ENCODE results near the gene PDE4D. TPM values are rescaled to one million over a fixed set of nuclear protein-coding genes. Genes with fewer than 3 reads are reported as not detected.

Gene PDE4D
- total RNA-seq, 1 donor from 2014 or later: 27.4 TPM

DNA sequence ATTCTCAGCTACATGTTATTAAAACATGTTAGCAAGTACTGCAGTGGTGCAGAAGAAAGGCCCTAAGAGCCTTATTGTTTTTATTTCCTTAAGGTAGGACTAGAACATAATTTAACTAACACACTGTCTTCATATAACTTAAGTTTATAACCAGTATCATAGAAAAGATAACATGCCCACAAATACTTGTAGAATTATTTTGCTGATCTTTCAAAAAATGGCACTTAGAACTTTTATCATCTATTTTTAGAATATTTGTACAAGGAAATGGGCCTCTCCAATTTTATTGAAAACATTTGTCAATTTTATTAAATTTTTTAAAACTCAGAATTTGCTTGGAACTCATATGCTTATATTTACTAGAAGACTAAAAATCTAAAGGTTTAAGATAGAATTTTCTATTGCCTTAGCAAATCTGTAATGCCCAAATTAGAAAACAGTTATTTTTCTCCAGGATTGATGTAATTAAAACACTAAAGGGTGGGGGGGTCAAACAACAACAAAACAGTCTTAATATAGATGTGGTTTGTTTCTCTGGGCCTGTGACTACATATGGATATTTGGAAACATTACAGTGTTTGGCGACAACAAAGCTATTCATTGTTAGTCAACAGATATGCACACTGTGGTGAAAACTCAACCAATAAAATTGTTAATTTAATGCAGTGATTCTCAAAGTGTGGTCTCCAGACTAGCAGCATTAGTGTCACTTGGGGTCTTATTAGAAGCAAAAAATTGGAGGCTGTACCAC lies 360.4 kb downstream of the PDE4D start:
- DNase-seq (ENCODE audit: extremely low read depth, low read depth, low spot score): no peak

DNA sequence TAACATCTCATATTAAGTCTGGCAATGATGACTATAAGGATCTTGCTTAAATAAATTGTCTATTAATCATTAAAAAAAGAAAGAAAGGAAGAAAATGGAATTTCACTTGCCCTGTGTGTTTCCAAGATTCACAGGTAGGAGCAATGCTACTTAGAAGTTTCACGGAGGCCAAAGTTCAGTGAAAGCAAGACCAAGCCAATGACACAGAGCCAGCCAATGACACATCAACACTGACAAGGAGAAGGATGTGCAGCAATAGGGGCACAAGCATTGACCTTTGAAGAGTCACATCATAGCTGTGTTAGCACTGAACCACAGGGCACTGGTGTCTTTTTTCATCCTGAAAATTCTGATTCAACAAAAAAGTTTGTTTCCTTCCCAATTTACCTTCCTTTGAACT lies 364.3 kb downstream of the PDE4D start:
- DNase-seq (ENCODE audit: extremely low read depth, low read depth, low spot score): no peak

DNA sequence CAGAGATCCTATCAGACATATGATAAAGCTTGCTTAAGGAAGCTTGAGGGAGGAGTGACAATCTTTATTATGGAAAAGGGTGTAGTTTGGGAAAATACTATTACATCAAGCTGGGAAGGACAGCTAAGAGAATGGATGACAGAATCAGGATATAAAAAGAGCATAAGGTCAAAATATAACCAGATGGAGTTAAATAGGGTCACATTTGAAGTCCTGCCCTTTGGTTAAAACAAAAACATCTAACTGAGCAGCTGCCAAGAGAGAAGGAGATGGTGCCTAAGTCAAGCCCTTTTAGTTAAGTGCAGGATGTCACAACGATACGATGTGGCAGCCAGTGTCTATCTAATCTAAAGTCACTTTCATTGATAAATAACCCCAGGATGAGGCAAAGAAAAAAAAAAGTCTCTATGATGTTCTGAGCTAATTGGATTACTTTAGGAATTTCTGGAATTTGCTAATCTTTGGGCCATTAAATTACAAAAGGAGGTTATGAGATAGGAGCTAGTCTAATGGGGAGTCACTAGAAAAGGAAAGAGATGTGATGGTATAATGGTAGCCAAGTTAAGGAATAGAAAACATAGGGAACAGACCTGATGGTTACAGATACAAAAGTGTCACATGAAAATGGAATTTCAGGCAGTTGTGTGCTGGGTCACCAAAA lies 365.2 kb downstream of the PDE4D start:
- DNase-seq (ENCODE audit: extremely low read depth, low read depth, low spot score): no peak

DNA sequence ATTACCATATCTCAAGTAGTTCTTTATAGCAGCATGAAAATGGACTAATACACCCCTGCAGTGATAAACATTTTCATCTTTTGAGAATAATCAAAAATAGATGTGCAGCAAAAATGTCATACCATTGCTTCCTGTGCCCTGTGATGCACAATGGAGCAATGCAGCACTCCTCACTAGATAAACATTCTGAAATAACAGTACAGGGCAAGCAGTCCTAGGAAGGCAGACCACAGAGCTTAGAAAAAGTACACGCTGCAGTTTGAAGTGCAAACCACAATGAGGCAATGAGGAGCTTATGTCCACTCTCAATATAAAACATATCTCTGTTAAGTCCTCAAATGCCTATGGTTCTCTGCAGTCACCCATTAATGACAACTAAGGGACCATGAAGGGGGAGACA lies 367.6 kb downstream of the PDE4D start:
- no peak for DNase-seq (ENCODE audit: extremely low read depth, low read depth, low spot score)

DNA sequence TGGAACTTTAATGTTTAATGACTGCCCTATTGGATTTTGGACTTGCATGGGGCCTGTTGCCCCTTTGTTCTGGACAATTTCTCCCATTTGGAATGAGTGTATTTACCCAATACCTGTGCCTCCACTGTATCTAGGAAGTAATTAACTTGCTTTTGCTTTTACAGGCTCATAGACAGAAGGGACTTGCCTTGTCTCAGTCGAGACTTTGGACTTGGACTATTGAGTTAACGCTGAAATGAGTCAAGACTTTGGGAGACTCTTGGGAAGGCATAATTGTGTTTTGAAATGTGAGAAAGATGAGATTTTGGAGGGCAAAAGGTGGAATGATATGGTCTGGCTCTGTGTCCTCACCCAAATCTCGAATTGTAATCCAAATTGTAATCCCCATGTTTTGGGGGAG lies 368.2 kb downstream of the PDE4D start:
- no peak for DNase-seq (ENCODE audit: extremely low read depth, low read depth, low spot score)

DNA sequence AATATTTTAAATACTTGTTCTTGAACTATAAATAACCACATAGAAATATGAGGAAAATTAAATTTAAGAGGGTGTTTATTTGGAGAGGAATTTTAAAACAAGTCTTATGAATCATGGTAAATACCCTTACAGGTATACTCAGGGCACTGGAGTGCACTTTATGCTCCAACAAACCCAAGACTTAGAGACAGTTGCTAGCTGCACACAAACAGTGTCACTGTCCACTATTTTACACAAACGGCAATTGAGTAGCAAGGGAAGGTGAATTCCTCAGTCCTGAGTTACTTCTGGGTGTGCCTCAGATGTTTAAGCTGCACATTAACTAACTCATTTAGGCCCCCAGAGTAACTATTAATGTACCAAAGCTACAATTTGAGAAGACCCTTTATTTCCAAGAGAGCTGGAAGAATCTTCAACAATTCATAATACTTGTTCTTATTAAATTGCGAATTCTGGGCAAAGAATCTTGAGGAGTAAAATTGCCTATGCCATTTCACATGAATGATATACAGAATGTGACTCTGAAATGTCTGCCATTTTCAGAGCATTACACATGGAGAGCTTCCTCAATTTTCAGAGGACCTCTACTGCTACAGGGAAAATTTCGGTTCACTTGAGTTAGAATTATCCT lies 371.2 kb downstream of the PDE4D start:
- DNase-seq (ENCODE audit: extremely low read depth, low read depth, low spot score): no peak

DNA sequence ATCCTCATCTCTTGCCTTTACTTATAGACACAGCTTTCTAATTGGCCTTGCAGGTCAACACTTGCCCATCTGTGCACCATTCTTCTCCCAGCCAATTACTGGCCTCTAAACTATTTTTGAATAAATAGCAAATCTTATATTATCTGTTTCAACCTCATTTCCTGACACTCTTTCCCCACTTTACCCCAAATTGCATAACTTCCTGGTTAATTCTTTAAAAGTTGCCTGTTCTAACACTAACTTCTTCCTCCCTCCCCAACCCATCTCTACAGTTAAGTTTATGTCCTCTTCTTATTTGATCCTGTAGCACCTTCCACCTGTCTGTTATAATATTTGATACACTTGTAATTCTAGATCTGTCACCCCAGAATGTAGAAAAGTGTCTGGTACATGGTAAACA lies 372.1 kb downstream of the PDE4D start:
- DNase-seq (ENCODE audit: extremely low read depth, low read depth, low spot score): no peak

DNA sequence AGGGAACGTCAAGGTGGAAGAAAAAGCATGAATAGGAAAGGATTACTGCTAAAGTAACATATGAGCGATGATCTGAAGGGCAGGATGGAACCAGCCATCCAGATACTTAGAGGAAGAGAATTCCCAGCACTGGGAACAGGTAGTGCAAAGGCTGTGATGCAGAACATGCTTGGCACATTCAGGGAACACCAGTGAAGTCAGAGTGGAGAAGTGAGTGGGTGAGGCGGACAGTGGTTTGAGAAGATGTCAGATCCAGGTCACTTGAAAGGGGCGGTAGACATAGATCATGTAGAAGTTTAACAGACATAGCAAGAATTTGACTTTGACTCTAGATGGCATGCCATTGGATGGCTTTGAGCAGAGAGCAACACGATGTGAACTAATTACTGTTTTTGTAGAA lies 374.2 kb downstream of the PDE4D start:
- DNase-seq (ENCODE audit: extremely low read depth, low read depth, low spot score): no peak

DNA sequence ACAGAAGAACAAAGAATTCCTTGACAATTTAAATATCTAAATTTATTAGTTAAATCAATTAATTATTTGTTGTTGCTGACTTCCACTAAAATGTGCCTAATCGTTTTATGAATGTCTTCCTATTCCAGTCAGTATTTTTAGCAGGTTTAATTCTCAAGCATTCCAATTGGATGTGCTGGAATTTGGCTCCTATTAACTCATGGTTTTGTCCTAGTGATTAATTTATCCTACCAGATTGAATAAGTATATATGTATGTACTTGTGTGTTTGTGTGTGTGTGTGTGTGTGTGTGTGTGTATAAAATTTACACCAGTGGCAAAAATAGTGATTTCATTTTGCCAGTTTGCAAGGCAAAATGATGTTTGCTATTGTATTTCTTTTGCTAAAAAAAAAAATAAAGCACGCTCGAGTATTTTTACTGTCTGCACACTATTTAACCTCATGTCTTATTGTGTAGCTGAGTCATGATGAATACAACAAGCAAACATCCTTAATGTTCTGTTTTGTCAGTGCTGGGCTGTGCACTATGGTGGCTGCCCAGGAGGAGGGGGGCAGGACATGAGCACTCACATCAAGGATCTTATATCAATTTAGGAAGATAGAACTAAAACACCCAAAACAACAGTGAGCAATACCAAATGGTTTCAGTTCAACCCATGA lies 375.5 kb downstream of the PDE4D start:
- DNase-seq (ENCODE audit: extremely low read depth, low read depth, low spot score): no peak

DNA sequence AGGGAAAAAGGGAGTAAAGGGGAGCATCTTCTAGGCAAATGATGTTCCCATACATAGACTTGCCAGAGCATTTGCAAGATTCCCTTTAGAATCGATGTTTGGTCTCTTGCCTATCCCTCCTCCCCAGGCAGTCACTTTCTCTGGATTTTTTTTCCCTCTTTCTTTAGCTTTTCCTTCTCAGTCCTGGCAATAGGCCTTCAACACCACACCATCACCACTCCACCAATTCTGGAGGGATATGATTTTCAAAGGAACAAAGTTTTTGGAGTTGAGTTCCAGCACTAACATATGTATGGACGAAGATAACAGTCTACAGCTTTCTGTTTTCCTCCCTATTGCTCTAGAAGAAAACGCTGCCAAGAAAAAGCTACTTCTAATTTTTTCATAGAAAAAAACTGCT lies 377.4 kb downstream of the PDE4D start:
- no peak for DNase-seq (ENCODE audit: extremely low read depth, low read depth, low spot score)

DNA sequence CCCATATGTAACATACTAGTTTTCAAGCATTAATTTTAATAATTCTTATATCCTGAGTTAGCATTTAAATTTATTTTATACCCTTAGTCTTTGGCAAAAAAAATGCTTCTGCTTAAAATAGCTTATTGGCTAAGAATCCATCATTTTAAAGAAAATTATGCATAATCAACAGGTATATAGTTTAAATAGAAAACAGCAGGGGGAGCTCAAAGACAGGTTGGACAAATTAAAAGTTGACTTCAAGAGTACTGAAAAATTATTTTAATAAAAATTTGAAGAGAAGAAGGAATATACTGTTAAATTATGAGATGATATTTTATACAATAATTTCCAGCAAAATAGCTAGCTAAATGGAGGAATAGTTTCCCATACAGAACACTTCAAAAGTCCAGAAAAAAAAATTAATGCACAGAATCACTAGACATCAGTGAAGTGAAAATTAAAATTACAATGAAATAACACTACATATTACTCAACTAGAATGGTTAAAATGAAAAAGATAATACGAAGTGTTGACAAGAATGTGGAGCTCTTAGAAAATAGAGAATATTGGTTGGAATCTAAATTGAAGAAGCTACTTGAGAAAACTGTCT lies 387.1 kb downstream of the PDE4D start:
- no peak for DNase-seq (ENCODE audit: extremely low read depth, low read depth, low spot score)

DNA sequence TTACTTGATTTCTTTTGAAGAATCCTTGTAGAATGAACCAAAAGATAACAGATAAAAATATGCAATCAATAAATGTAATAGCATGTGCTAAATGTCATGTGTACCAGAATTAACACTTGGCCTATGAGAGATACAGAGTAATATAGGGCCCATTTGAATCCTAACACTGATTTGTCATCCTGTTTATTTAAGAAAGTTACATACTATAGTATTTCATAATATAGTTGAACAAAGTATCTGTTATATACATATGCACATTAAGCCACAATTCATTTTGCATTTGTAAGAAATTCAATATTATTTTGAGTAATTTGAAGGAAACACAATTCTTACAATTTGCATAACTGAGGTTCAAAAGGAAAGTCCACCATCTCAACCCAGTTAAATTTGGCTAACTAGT lies 389.5 kb downstream of the PDE4D start:
- DNase-seq (ENCODE audit: extremely low read depth, low read depth, low spot score): no peak

DNA sequence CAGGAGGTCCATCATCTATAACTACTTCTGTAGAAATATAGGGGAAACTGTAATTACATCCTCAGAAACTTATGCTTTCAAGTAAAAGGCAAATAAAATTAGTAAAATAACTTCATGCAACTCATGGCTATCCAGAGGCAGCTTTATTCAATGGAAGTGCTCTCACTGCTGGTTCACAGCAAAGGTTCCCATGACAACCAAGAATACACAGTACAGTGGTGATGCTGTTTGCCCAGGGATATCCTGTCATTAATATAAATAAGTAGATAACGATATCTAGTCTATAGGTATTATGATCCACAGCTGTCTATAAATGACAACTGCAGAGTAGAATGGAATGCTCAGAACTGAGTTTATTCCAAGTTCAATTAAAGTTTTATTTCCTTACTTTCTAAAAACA lies 390.3 kb downstream of the PDE4D start:
- DNase-seq (ENCODE audit: extremely low read depth, low read depth, low spot score): peak; percentile 41

DNA sequence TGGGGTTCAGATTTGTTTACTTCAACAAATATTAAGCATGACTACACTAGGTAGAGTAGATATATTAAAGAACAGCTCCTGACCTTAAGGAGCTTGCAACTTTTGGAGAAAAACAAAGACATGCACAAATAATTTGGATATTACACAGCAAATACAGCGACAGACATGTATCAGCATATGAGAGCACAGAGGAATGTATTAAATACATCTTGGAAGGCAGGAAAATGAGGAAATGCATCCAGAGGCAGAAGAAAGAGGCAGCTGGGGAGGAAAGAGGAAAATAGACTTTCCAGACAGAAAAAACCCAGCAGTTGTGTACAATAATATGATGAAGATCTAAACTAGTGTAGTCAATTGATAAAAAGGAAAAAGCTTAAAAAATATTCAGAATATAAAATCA lies 392.2 kb downstream of the PDE4D start:
- DNase-seq (ENCODE audit: extremely low read depth, low read depth, low spot score): no peak

DNA sequence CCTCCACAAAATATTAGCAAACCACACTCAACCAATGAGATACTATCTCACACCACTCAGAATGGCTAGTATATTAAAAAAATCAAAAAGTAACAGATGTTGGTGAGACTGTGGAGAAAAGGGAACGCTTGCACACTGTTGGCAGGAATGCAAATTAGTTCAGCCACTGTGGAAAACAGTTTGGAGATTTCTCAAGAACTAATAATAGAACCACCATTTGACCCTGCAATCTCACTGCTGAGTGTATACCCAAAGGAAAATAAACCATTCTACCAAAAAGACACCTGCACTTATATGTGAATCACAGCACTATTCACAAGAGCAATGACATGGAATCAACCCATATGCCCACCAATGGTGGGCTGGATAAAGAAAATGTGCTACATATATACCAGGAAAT lies 393.5 kb downstream of the PDE4D start:
- DNase-seq (ENCODE audit: extremely low read depth, low read depth, low spot score): no peak

DNA sequence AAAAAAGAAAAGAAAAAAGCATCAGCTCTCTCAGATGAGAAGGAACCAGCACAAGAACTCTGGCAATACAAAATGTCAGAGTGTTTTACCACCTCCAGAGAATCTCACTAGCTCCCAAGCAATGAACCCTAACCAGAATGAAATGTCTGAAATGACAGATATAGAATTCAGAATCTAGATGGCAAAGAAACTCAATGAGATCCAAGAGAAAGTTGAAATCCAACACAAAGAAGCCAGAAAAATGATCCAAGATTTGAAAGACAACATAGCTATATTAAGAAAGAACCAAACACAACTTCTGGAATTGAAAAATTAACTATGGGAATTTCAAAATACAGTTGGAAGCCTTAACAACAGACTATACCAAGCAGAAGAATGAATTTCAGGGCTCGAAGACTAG lies 396.3 kb downstream of the PDE4D start:
- DNase-seq (ENCODE audit: extremely low read depth, low read depth, low spot score): no peak

DNA sequence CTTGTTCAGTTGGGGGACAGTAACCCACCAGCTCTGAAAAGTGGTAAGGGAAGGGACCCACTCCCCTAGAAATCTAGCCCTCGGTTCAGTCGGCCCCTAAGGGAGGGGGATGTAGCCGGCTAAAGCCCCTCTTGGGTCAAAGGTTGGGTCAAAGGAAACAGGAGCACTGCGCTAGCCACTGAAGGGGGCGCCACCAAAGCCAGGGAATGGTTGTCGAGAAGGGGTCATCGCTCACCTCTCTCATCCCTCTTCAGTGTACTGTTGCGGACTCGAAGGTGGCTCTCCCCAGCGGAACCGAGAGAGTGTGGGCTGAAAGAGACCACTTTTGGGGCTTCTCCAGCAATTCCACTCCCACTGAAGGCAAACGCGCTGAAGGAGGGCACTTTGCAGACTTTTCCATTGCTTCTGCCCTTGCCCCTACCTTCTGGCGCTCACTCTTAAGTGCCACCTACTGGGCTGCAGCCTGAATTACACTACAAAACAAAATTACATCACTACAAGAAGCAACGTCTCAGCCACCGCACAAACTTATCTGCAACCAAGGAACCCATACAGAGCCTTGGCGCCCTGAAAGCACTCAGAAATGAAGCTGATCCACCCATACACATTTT lies 396.9 kb downstream of the PDE4D start:
- DNase-seq (ENCODE audit: extremely low read depth, low read depth, low spot score): no peak

DNA sequence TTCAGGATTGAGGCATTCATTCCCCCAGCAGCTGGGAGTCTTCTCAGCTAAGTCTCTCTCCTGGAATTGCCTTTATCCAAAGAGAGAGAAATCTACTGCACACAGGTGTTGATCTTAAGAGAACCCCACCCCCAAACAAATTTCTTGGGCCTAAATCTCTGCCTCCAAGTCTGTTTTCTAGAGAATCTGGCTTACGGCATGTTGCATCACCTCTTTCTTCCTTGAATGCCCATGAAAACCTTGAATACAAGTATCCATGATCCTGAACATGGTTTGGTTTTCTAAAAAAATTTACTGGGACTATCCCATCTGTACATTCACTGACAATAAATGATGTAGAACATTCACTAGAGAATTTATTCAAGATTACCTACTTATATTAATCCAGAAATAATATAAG lies 401.6 kb downstream of the PDE4D start:
- no peak for DNase-seq (ENCODE audit: extremely low read depth, low read depth, low spot score)

DNA sequence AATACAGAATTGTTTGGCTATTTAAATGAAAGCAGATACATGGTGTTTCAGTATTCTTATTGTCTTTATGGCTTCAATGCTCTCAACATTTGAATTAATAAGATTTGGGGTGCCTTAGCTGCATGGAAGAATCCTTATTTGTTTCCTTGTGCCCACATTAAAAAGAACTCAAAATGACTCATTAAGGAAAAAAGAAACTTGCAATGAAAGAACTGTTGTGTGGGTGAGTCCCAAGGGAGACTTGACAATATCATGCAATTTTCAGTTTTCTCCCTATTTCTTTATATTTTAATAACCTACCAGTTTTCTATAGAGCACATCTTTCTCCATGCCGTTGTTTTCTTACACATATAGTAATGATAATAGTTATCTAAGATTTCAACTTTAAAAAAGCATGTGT lies 404.0 kb downstream of the PDE4D start:
- no peak for DNase-seq (ENCODE audit: extremely low read depth, low read depth, low spot score)

DNA sequence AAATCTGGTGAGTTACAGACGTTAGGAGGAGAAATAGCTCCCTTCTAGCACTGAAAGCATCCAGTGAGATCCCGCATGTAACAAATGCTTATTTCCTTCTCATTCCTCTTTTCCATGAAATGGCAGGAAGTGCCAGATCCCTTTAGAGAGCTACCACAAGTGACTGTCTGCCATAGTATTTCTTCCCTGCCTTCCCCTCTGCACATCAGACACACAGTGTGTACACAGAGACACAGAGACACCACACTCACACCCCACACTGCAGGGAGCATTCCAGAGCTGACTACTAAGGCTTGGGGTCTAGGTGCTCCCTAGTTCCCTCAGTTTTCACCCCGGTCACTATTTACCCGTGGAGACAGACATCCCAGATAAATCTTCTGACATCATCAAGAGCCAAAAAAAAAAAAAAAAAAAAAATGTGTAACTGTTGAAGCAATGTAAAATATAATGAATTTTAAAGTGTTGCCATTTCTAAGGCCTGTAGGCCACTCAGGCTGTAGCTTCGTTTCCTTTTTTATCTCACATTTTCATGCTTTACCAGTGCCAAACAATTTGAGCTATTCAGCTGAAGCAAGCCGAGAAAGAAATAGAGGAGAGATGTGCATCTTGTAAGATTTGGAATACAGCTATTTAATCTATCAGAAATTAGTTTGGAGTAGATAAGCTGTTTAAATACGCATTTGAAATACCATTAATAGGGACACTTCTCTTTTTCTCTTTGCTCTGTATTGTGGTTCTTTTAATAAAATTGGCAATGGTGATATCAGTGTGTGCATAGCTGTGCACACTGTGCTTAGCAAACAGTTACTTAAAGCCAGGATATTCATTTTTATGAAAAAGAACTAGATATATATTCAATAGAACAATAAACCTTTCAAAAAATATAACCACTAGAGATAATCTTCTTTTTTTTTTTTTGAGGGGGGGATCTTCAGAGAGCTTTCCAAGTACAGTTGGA lies 405.5 kb downstream of the PDE4D start:
- no peak for DNase-seq (ENCODE audit: extremely low read depth, low read depth, low spot score)
